Fibroblast of skin of right quadriceps (primary cell): ENCODE measurements around the gene BFSP2.

Source experiments
- DNase-seq: peaks from one replicate; pipeline ENCODE4 v3.0.0-alpha.2; 2013

BFSP2 gene

DNA sequence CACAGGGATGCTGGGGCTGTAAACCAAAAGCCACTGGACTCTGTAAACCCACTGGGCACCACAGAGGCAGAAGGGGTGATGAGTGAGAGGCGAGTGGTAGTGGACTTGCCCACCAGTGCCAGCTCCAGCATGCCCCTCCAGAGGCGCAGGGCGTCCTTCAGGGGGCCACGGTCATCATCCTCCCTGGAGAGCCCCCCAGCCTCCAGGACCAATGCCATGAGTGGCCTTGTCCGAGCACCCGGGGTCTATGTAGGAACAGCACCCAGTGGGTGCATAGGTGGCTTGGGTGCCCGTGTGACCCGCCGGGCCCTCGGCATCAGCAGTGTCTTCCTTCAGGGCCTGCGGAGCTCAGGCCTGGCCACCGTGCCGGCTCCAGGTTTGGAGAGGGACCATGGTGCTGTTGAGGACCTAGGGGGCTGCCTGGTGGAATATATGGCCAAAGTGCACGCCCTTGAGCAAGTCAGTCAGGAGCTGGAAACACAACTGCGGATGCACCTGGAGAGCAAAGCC is at the start of gene BFSP2:
TSS of gene BFSP2 (plus strand) at position 51 of the 510 bp plus-strand sequence. CDS start at position 79, 28 bp downstream.
- no peak for DNase-seq

- DNase-seq: no peak
These were observed 45.1 kb upstream of the BFSP2 start for GRCh38 chr3:133354721-133355120.

DNA sequence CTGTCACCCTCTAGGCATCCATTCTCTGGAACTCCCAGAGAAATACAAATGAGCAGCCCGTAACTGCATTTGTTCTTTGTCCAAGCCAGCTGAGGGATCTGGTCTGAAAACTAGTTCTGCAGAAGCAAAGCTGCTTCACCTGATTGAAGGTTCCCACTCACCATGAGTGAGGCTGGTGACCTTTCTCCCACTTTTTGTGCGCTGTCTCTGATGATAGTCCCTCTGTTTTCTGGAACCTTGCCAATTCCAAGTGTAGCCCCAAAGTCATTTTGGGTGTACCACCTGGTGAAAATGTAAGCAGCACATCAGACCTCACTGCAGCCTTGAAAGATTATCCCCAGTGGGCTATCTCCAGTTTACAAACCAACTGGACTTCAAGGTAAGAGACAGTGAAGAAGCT is 39.4 kb upstream of the BFSP2 start:
- no peak for DNase-seq

DNA sequence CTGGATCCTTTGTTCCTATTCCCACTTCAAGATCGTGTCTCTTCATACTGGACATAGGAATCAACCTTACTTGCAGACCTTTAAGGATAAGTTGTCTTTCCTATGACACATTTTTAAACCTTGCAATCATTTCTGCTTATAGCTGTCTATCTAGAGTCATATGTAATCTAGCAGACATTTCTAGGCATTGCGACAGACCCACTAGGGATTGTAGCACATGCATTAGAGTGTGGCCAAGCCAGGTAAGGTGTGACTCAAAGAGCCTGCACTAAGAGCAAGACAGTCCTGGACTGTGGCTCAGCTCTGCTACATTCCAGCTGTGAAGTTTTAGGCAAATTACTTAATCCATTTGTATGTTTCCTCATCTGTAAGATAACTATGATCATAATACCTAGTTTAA is 38.8 kb upstream of the BFSP2 start:
- DNase-seq: no peak

GRCh38 chr3:133361435-133361834 is 38.4 kb upstream of the BFSP2 start:
- DNase-seq: no peak

GRCh38 chr3:133362539-133362938 is 37.3 kb upstream of the BFSP2 start:
- DNase-seq: no peak

GRCh38 chr3:133364704-133365103 is 35.2 kb upstream of the BFSP2 start:
- DNase-seq: no peak

DNA sequence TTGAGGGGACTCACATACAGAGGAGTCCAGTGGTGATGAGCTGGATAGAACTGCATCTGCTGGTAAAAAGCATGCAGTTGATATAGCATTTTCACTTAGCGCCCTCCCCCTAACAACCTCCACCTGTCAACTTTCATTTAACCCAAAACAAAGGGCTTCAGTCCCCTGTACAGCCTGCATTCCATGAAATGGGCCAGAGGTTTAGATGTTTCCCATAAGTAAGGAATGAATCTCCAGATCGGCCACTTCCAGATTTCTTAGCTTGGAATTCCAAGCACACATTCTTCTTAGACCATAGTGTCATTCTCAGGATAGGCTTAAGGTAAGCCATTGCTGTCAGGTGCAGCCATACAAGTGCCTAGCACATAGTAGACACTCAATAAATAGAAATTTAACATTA is 32.9 kb upstream of the BFSP2 start:
- no peak for DNase-seq

DNA sequence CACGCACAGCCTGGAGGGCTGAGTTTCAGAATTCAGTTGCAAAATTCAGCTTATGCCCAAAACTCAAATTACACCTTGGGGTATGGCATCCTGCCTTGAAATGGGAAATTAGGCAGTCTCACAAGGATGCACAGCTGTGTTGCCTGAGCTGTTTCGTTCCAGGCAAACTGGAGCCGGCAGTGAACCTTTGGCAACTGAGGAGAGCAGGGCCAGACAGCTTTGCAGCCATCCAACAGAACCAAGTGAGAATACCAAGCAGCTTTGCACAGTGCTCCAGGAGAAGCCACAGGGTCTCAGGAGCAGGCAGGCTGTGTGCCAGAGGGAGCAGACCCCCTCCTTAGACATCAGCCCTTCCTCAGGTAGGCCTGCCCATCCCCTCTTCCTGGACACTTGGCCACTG is 32.5 kb upstream of the BFSP2 start:
- no peak for DNase-seq

DNA sequence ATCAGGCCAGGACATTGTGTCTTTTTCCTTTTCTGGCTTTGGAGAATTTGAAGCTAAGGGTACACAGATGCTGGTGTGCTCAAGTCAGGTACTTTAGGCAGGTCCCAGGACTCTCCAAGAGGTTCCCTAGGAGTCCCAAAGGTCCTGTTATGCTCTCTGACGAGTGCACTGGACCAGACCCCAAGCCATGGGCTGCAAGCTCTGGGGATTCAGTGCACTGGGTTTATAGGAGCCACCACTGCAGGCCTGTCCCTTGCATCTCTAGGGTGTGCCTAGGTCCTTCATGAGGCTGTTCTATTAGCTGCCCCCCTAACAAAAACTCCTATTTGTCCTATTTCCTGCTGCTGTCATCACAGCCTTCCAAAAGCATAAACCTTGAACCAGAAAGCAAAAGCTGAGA is 31.9 kb upstream of the BFSP2 start:
- no peak for DNase-seq

DNA sequence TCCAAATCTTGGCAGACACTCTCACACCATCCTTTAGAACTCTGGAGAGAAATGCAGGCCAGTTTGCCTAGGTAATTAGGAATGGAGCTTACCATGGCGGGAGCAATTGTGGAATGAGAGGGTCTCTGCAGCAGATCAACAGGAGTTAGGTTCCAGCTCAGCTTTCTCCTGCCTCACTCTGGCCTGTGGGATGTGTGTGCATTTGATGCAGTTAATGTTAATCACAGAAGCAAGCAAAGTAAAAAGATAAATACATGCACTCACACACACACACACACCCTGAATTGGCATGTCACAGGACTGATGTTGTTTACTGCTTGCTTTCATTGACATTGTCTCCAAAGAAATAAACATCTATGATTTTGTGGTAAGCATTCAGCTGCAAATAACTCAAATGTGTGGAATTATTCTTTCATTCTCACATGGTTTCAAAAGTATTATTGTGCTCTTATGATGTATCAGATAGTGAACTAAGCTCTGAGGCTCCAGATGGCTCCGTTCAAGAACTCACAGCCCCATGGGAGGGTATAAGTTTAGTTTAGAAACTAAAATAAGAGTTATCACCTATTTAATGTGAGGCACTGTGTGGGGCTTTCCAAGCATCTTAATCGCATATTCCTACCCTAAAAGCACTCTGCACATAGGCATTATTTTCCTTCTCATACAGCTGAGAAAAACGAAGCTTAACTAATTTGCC is 31.3 kb upstream of the BFSP2 start:
- DNase-seq: no peak

- DNase-seq: no peak
These were observed 30.8 kb upstream of the BFSP2 start for GRCh38 chr3:133369068-133369440.

DNA sequence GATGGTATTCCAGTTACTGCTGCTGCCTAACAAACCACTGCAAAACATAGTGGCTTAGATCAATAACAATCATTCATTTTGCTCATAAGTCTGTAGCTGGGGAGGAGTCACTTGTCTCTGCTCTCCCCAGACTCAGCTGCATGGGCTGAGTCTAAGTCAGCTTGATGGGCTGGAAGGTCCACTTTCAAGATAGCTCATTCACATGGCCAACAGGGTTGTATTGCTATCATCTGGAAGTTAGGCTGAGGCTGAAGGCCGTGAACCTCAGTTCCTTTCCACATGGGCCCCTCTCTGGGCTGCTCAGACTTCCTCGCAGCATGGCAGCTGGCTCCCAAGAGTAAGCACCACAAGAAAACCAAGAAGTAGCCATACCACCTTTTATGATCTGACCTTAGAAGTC is 28.7 kb upstream of the BFSP2 start:
- no peak for DNase-seq

DNA sequence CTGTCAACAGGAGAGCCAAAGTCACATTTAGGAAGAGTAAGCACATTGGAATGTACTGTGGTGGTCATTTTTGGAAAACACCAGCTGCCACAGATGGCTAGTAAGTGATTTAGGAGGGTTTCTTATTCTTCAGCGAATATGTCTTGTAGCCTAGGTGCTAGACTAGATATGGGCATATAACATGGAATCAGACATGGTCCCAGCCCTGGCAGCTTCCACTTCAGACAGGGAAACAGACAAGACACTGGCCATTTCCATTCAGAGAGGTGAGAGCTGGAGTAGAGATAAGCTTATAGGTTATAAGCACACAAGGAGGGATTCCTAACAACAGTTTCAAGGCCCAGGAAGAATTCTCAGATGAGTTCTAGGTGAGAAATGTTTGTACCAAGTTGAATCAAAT is 28.2 kb upstream of the BFSP2 start:
- DNase-seq: no peak

DNA sequence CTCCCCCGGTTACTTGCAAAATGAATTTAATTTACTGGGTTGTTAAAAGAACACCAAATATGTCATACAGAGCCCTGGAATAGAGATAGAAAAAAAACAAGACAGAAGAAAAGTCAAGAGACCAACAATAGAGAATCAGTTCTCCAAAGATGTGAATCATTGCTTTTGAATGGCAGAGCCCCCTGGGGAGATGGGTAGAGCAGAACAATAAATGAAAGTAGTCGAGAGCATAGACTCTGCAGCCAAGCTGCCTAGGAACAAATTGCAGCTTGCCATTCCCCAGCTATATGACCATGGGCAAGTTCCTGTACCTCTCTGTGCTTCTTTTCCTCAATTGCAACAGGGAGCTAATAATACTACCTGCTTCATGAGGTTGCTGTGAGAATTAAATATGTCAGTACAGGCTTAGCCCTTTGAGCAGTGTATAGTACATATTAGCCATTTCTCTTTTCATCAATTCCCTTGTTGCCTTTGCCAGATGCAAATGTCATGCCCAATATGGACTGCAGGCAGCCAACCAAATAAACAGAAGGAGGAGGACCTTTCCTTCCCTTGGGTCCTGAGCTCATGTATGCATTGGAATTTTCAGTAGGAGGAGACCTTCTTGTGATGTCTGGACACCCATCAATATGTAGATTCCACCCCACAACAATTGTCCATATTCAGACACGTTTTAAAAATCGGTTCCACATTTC is 25.0 kb upstream of the BFSP2 start:
- DNase-seq: peak; percentile 3

DNA sequence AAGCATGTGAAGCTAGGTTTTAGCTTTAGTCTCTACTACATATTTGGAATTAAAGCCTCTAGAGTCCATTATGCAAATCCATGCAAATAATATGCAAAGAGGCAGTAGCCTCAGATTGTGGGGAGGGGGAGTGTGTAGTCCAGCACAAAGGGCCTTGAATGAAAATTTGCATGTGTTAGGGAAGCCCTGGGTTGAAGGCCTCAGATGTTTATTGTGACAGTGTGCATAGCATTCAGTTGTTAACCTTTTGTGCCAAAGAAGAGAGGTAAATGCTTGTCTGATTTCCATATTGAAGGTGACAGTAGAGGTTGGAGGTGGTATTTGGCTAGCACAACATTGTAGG is 24.5 kb upstream of the BFSP2 start:
- no peak for DNase-seq

GRCh38 chr3:133376810-133377209 is 23.0 kb upstream of the BFSP2 start:
- DNase-seq: peak; percentile 4

- DNase-seq: peak; percentile 48
These were observed 22.5 kb upstream of the BFSP2 start for GRCh38 chr3:133377396-133377795.

GRCh38 chr3:133379926-133380325 is 19.9 kb upstream of the BFSP2 start:
- DNase-seq: no peak

GRCh38 chr3:133380481-133381225 is 19.2 kb upstream of the BFSP2 start:
- no peak for DNase-seq

GRCh38 chr3:133381346-133382109 is 18.3 kb upstream of the BFSP2 start:
- DNase-seq: no peak

DNA sequence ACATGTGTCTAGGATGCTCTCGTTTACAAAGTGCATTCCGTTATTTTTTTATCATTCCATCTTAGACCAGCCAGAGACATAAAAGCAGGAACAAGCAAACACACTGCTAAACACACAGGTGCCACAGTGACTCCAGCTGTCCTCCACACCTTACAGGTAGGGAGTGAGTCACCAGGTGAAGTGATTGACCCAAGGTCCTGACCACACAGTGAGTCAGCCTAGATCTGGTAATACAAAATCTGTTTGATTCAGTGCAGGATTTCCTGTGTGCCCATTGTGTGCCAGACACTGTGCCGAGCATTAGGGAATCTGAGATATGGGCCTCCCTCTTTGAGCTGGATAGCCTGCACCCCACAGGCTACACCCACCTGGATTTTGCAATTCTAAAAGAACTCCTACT is 16.7 kb upstream of the BFSP2 start:
- no peak for DNase-seq

DNA sequence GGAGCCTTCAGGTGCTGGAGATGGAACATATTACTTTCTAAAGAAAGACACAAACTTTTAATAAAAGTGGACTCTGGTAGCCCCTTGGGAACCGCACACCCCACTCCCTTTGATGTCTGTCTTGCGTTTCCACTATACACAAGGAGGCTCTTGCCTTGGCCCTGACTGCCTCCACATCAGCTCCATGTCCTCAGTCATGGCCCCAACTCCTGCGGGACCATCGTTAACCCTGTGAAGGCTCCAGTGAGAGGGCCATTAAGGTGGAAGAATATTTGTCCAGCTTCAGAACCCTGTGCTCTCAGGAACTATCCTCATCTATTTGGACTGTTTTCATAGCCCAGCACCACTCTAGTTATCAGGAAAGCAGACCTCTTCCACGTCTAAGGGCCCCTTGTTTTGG is 16.1 kb upstream of the BFSP2 start:
- DNase-seq: no peak
